Naive thymus-derived CD4-positive, alpha-beta T cell (primary cell): ENCODE measurements around the gene DUSP14. TPM values are rescaled to one million over a fixed set of nuclear protein-coding genes. Genes with fewer than 3 reads are reported as not detected.
A peak's percentile ranks its signal among the peaks of the same experiment; 100 is the strongest.

Experiments
- ATAC-seq: fragments of 150-1000 bp; cut with Tn5 transposase; 2 replicates; pipeline ENCODE4 v1.10.0; 2021; ENCODE audit warnings: mild to moderate bottlenecking, moderate library complexity
- CTCF ChIA-PET: fragments of 350-600 bp; sonication (Branson Sonifier 250); formaldehyde crosslinking; loops from one replicate; lab custom pipeline; 2021; ENCODE audit warnings: antibody characterized with exemption; lab: Charles Lee
- POLR2A ChIA-PET: fragments of 350-600 bp; sonication (Branson Sonifier 250); formaldehyde crosslinking; loops from one replicate; lab custom pipeline; 2021; ENCODE audit warnings: antibody characterized with exemption, inconsistent platforms; lab: Charles Lee
- DNase-seq, 9 donors: peaks; one replicate each; pipeline versions ENCODE4 v3.0.0 to v3.0.0-alpha.2; 2020 to 2022; ENCODE audit warnings: mixed read lengths in 1 of 9
- H3K27ac ChIP-seq: one replicate; pipeline ENCODE4 v1.7.0; 2013; ENCODE audit warnings: mild to moderate bottlenecking, low read depth, low read length, moderate library complexity
- H3K27me3 ChIP-seq, 2 donors: one replicate each; pipeline ENCODE4 v1.7.0; 2013; ENCODE audit warnings: low read length in 2 of 2, mild to moderate bottlenecking in 2 of 2, moderate library complexity in 2 of 2; ENCODE audit not compliant: control insufficient read depth in 2 of 2, insufficient read depth in 2 of 2
- H3K36me3 ChIP-seq, 3 experiments: 1 replicate in 2 of 3; 2 replicates in 1 of 3; pipeline ENCODE4 v1.7.0; 2013; ENCODE audit warnings: low read length in 3 of 3, mild to moderate bottlenecking in 3 of 3, moderate library complexity in 1 of 3; ENCODE audit not compliant: insufficient read depth in 3 of 3, control insufficient read depth in 2 of 3
- H3K4me1 ChIP-seq, 2 donors: one replicate each; pipeline ENCODE4 v1.7.0; 2013; ENCODE audit warnings: low read length in 2 of 2, mild to moderate bottlenecking in 2 of 2, moderate library complexity in 1 of 2; ENCODE audit not compliant: control insufficient read depth in 2 of 2, insufficient read depth in 2 of 2
- H3K4me3 ChIP-seq: 2 replicates; pipeline ENCODE4 v1.7.0; 2013; ENCODE audit warnings: mild to moderate bottlenecking, low read length
- H3K9me3 ChIP-seq, 3 experiments: 1 replicate in 2 of 3; 2 replicates in 1 of 3; pipeline ENCODE4 v1.7.0; 2013; ENCODE audit warnings: low read length in 3 of 3; ENCODE audit not compliant: control insufficient read depth in 2 of 3
- H3K27ac Mint-ChIP-seq, 9 donors: one replicate each; pipeline ENCODE4 v1.8.0; 2020 to 2022; ENCODE audit warnings: mixed read lengths in 9 of 9, mild to moderate bottlenecking in 8 of 9, moderate library complexity in 5 of 9, inconsistent platforms in 2 of 9
- H3K27me3 Mint-ChIP-seq, 5 donors: one replicate each; pipeline ENCODE4 v1.8.0; 2021 to 2022; ENCODE audit warnings: mixed read lengths in 5 of 5, mild to moderate bottlenecking in 1 of 5
- H3K36me3 Mint-ChIP-seq, 5 donors: one replicate each; pipeline ENCODE4 v1.8.0; 2020 to 2022; ENCODE audit warnings: mixed read lengths in 5 of 5, mild to moderate bottlenecking in 3 of 5, inconsistent platforms in 1 of 5
- H3K4me1 Mint-ChIP-seq, 7 donors: one replicate each; pipeline ENCODE4 v1.8.0; 2020 to 2022; ENCODE audit warnings: mixed read lengths in 7 of 7, mild to moderate bottlenecking in 3 of 7, inconsistent platforms in 1 of 7
- H3K4me3 Mint-ChIP-seq, 10 donors: one replicate each; pipeline ENCODE4 v1.8.0; 2020 to 2022; ENCODE audit warnings: mild to moderate bottlenecking in 10 of 10, mixed read lengths in 10 of 10, moderate library complexity in 6 of 10, inconsistent platforms in 2 of 10
- H3K9me3 Mint-ChIP-seq, 11 donors: one replicate each; pipeline ENCODE4 v1.8.0; 2020 to 2022; ENCODE audit warnings: mixed read lengths in 11 of 11, mild to moderate bottlenecking in 4 of 11, inconsistent platforms in 1 of 11, moderate library complexity in 1 of 11
- intact Hi-C, 2 donors: fragments of 100-400 bp; cut with micrococcal nuclease; formaldehyde crosslinking; loops; one replicate each; pipeline ENCODE4 v1.15.1; 2023
- polyA plus RNA-seq, 2 donors: library from polyadenylated mRNA; unstranded; fragments of 300-500 nt; fragmentation: Illumina TruSeq; gene quantifications; one replicate each; pipeline ENCODE4 v1.2.3, GENCODE V29; 2021
- total RNA-seq, 6 experiments: library from RNA in 5 of 6; stranded (reverse) in 5 of 6; gene quantifications; 1 replicate in 5 of 6; 2 replicates in 1 of 6; pipeline ENCODE4 v1.2.3 and lab custom pipeline; 2021 to 2026

DUSP14 gene
- total and polyA plus RNA-seq, 7 experiments from 2014 or later, result 4.3 to 13.1 (median 9.5) TPM

- intact Hi-C loops, result loop anchor here (1.0 to 5.0 kb wide), 4 partner anchors 17 to 133 kb away; partner anchors contain the start of genes ACACA (in 1 of the 2), SYNRG (in 1 of the 2) and TADA2A (in 1 of the 2)
- ATAC-seq (peak; percentile 77), DNase-seq (peak; percentile 57 to 82 (median 73))
- Histone ChIP-seq H3K36me3 (no peaks in the 10 kb centered on the region), H3K9me3 (no peaks in the 10 kb centered on the region), H3K27ac (peak overlapping the region; percentile 66), H3K4me3 (peak overlapping the region; percentile 58), H3K4me1 (peaks cover 19 to 20% of the 10 kb centered on the region in 2 donors), H3K27me3 (no peaks in the 10 kb centered on the region)
- ChIA-PET CTCF (interaction anchor here (0.5 kb wide), 1 partner anchor 116 kb away, joined by 3 read pairs; no protein-coding TSS in a partner anchor), POLR2A (interaction anchor here (0.6 to 0.8 kb wide), 2 partner anchors 26 to 119 kb away, joined by 3 to 4 read pairs; partner anchors contain the start of gene SYNRG)
- Mint-ChIP-seq H3K4me3 (peak overlapping the region; percentile 88 to 98 (median 94)), H3K4me1 (peaks cover 20 to 39% (median 27%) of the 10 kb centered on the region in 7 donors), H3K9me3 (peaks cover 0 to 2% (median 0%) of the 10 kb centered on the region in 11 donors), H3K27ac (peak overlapping the region; percentile 74 to 92 (median 85)), H3K36me3 (no peaks in the 10 kb centered on the region), H3K27me3 (peaks cover 0 to 3% (median 0%) of the 10 kb centered on the region in 5 donors)
Measured at GRCh38 chr17:37490022-37490587, 414 bp downstream of the DUSP14 start.

DNA sequence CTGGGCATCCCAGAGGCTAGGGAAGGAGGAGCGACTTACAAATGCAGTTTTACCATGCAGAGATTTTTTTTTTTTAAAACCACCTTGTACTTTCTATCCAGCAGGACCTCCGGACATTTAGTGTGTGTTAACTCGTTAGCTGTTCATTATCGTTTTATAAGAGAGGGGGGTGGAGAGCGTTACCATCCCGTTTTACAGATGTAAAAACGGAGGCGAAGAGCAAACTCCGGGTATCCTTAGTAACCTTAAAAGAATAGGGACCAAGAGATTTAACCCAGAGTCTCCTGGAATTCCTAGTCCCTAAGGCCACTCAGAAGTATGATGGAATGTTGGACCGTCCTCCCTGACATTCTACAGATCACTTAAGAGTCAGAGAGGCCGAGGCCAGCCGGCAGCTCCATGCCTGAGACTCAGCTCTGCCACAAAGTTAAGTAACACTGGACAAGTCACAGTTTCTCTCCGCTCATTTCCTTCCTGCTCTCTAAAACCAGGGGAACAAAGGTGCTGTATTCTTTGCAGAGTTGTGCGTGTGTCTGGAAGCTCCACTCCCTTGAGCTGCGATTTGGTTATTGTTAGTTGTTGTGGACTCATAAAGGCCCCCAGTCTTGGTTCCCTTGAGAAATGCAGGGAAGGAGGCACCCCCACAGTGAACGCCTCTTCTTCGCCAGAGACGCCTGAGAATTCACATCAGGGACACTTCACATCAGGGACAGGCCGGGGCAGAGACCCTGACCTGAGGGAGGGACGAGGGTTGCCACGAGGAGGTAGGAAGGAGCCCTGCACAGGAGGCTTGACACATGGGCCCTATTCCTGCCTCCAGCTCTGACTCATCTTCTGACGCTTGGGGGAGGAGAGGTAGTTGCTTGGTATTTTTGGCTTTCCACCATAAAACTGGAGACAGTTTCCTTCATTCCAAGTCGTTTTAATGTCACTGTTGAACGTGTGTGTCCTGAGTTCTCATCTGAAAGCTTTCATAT is 1.2 kb downstream of the DUSP14 start:
- Histone ChIP-seq H3K9me3 (no peaks in the 10 kb centered on the region), H3K4me1 (peaks cover 19 to 20% of the 10 kb centered on the region in 2 donors), H3K36me3 (no peaks in the 10 kb centered on the region), H3K4me3 (peak overlapping the region; percentile 58), H3K27ac (peak overlapping the region; percentile 66), H3K27me3 (no peaks in the 10 kb centered on the region)
- Mint-ChIP-seq H3K4me3 (peak overlapping the region; percentile 88 to 98 (median 94)), H3K27ac (peak overlapping the region; percentile 74 to 92 (median 85)), H3K4me1 (peaks cover 20 to 39% (median 27%) of the 10 kb centered on the region in 7 donors), H3K36me3 (no peaks in the 10 kb centered on the region), H3K27me3 (peaks cover 0 to 3% (median 0%) of the 10 kb centered on the region in 5 donors), H3K9me3 (peaks cover 0 to 2% (median 0%) of the 10 kb centered on the region in 11 donors)
- peak in 1 of 9 donors; percentile 32 for DNase-seq
- intact Hi-C loops, result loop anchor here (1.0 to 5.0 kb wide), 4 partner anchors 16 to 134 kb away; partner anchors contain the start of genes ACACA (in 1 of the 2), SYNRG (in 1 of the 2) and TADA2A (in 1 of the 2)
- ATAC-seq, result no peak
- POLR2A ChIA-PET, result interaction anchor here (0.8 to 1.4 kb wide), 3 partner anchors 29 to 118 kb away, joined by 3 to 4 read pairs (median 3); partner anchors contain the start of gene SYNRG
- CTCF ChIA-PET, result interaction anchor here (1.3 kb wide), 1 partner anchor 14 kb away, joined by 4 read pairs; no protein-coding TSS in a partner anchor

DNA sequence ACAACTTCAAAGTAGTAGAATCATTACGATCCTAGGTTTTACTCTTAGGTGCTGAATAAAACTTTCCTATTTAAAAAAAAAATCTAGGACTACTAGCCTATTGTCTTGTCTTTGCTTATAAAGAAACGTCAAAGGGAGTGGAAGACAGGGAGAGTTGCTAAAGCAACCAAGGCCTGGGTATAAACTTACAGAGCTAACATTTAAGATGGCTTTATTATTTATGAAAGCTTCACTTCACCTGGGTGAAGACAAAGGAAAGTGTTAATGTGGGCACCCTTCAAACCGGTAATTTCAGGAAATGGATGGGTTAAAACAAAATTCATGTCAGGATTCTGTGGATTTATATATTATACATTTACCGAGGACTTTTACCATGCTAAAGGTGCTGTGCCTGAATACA is 2.5 kb downstream of the DUSP14 start:
- H3K9me3 Mint-ChIP-seq, result peaks cover 0 to 2% (median 0%) of the 10 kb centered on the region in 11 donors
- H3K4me3 Mint-ChIP-seq, result no peak overlapping the region
- POLR2A ChIA-PET, result interaction anchor here (1.2 to 1.4 kb wide), 2 partner anchors 28 to 117 kb away, joined by 3 read pairs; partner anchors contain the start of gene SYNRG
- peaks cover 20 to 39% (median 27%) of the 10 kb centered on the region in 7 donors for H3K4me1 Mint-ChIP-seq
- no peak for DNase-seq
- Histone ChIP-seq H3K27me3 (no peaks in the 10 kb centered on the region), H3K36me3 (no peaks in the 10 kb centered on the region), H3K27ac (no peak overlapping the region), H3K4me3 (no peak overlapping the region), H3K4me1 (peaks cover 19 to 20% of the 10 kb centered on the region in 2 donors), H3K9me3 (no peaks in the 10 kb centered on the region)
- peak overlapping the region in 2 of 9 donors; percentile 6 to 34 for H3K27ac Mint-ChIP-seq
- intact Hi-C loops, result loop anchor here (5.0 kb wide), 2 partner anchors 115 to 135 kb away; partner anchors contain the start of gene SYNRG (in 1 of the 2)
- no peaks in the 10 kb centered on the region for H3K27me3 Mint-ChIP-seq
- CTCF ChIA-PET, result interaction anchor here (1.3 kb wide), 1 partner anchor 13 kb away, joined by 4 read pairs; no protein-coding TSS in a partner anchor
- H3K36me3 Mint-ChIP-seq, result no peaks in the 10 kb centered on the region
- ATAC-seq, result no peak

GRCh38 chr17:37493249-37494027 is 3.7 kb downstream of the DUSP14 start:
- ATAC-seq (no peak), DNase-seq (no peak)
- Histone ChIP-seq H3K9me3 (no peaks in the 10 kb centered on the region), H3K4me3 (no peak overlapping the region), H3K4me1 (peaks cover 14 to 15% of the 10 kb centered on the region in 2 donors), H3K27ac (no peak overlapping the region), H3K36me3 (no peaks in the 10 kb centered on the region), H3K27me3 (no peaks in the 10 kb centered on the region)
- no peaks in the 10 kb centered on the region for H3K27me3 Mint-ChIP-seq
- peaks cover 15 to 34% (median 22%) of the 10 kb centered on the region in 7 donors for H3K4me1 Mint-ChIP-seq
- peak overlapping the region in 1 of 10 donors; percentile 25 for H3K4me3 Mint-ChIP-seq
- peaks cover 0 to 2% (median 0%) of the 10 kb centered on the region in 11 donors for H3K9me3 Mint-ChIP-seq
- intact Hi-C loops, result loop anchor here (5.0 kb wide), 2 partner anchors 114 to 136 kb away; partner anchors contain the start of gene SYNRG (in 1 of the 2)
- peak overlapping the region in 1 of 9 donors; percentile 13 for H3K27ac Mint-ChIP-seq
- ChIA-PET POLR2A (no interaction called here), CTCF (interaction anchor here (0.5 kb wide), 1 partner anchor 66 kb away, joined by 4 read pairs; no protein-coding TSS in a partner anchor)
- H3K36me3 Mint-ChIP-seq, result no peaks in the 10 kb centered on the region

DNA sequence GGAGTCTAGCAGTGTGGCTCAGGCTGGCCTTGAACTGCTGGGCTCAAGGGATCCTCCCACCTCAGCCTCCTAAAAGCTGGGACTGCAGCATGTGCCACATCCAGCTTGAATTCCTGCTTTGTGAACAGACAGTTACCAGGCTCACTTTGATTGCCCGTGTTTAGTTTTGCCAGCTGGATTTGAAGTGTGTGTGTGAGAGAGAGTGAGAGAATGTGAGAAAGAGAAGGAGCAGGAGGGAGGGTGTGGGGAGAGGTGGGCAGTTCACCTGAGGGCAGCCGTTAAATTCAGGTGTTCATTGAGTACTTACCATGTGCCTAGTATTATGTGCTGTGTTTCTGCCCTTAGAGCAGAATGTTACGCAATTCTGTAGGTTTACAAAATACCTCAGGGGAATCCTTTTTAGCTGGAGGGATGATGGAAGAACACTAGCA is 4.7 kb downstream of the DUSP14 start:
- Mint-ChIP-seq H3K4me3 (no peak overlapping the region), H3K27ac (peak overlapping the region in 1 of 9 donors; percentile 18), H3K9me3 (peaks cover 0 to 2% (median 0%) of the 10 kb centered on the region in 11 donors), H3K4me1 (peaks cover 13 to 24% (median 16%) of the 10 kb centered on the region in 7 donors), H3K36me3 (no peaks in the 10 kb centered on the region), H3K27me3 (no peaks in the 10 kb centered on the region)
- Histone ChIP-seq H3K4me1 (peaks cover 9 to 11% of the 10 kb centered on the region in 2 donors), H3K36me3 (no peaks in the 10 kb centered on the region), H3K4me3 (no peak overlapping the region), H3K9me3 (no peaks in the 10 kb centered on the region), H3K27ac (no peak overlapping the region), H3K27me3 (no peaks in the 10 kb centered on the region)
- CTCF ChIA-PET, result interaction anchor here (0.5 kb wide), 1 partner anchor 67 kb away, joined by 4 read pairs; no protein-coding TSS in a partner anchor
- intact Hi-C loops, result loop anchor here (5.0 kb wide), 2 partner anchors 113 to 137 kb away; partner anchors contain the start of gene SYNRG (in 1 of the 2)
- ATAC-seq (no peak), DNase-seq (no peak)
- POLR2A ChIA-PET, result no interaction called here
